ENCODE results near the gene C6orf52.
"Not testable (repeated sequence)": the region's sequence is repeated elsewhere in the genome, so short reads cannot be mapped to it uniquely, and the experiment has no call there.

Gene C6orf52

GRCh38 chr6:10694302-10695085 is at the start of gene C6orf52, which contains the start of gene PAK1IP1:
TSS of gene C6orf52 (minus strand) at chr6:10694616. CDS start at chr6:10687550, 7,066 bp downstream.
TSS of gene PAK1IP1 (plus strand) at chr6:10694972. CDS start at chr6:10694986, 14 bp downstream.
- Mint-ChIP-seq H3K27ac (peak within 1 kb of the TSS; percentile 100), H3K9me3 (no peaks in the 10 kb centered on the region), H3K36me3 (ENCODE audit: low read depth) (peaks cover 45% of the 10 kb centered on the region), H3K4me3 (peak within 1 kb of the TSS; percentile 92), H3K27me3 (no peaks in the 10 kb centered on the region), H3K4me1 (ENCODE audit: low read depth) (peaks cover 58% of the 10 kb centered on the region)

DNA sequence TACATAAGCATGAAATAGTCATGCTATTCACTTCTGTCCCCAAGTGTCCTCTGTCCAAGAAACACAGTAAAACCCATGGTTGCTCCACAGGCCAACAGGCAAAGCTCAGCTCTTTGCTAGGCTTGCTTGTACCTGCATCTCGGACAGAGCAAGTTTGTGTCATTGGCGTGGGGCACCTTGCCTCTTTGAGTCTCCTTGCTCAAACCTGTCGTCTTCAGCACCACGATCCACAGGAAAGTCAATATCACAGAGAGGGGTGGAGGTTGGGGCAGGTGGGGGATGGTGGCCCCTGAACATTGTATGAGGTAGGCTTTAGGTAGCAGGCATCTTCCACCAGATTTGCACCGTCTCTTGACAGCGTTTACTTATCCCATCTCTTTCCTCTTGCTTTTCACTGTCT is 49.1 kb upstream of the C6orf52 start:
- peaks cover 7% of the 10 kb centered on the region for H3K36me3 Mint-ChIP-seq (ENCODE audit: low read depth)
- no peak overlapping the region for H3K27ac Mint-ChIP-seq
- H3K4me3 Mint-ChIP-seq, result no peak overlapping the region
- no peaks in the 10 kb centered on the region for H3K9me3 Mint-ChIP-seq
- H3K27me3 Mint-ChIP-seq, result no peaks in the 10 kb centered on the region
- H3K4me1 Mint-ChIP-seq (ENCODE audit: low read depth), result peaks cover 8% of the 10 kb centered on the region

- Mint-ChIP-seq H3K36me3 (ENCODE audit: low read depth) (peaks cover 11% of the 10 kb centered on the region), H3K27me3 (no peaks in the 10 kb centered on the region), H3K4me3 (no peak overlapping the region), H3K27ac (no peak overlapping the region), H3K4me1 (ENCODE audit: low read depth) (peaks cover 7% of the 10 kb centered on the region), H3K9me3 (no peaks in the 10 kb centered on the region)
Observed at GRCh38 chr6:10742251-10742650, 47.8 kb upstream of the C6orf52 start.

GRCh38 chr6:10741643-10742042 is 47.2 kb upstream of the C6orf52 start:
- not testable (repeated sequence) for H3K9me3 Mint-ChIP-seq; H3K27me3 Mint-ChIP-seq; H3K27ac Mint-ChIP-seq; H3K4me1 Mint-ChIP-seq (ENCODE audit: low read depth); H3K4me3 Mint-ChIP-seq
- peaks cover 11% of the 10 kb centered on the region for H3K36me3 Mint-ChIP-seq (ENCODE audit: low read depth)

- Mint-ChIP-seq H3K4me1 (ENCODE audit: low read depth) (no peaks in the 10 kb centered on the region), H3K4me3 (no peak overlapping the region), H3K36me3 (ENCODE audit: low read depth) (peaks cover 6% of the 10 kb centered on the region), H3K9me3 (no peaks in the 10 kb centered on the region), H3K27me3 (no peaks in the 10 kb centered on the region), H3K27ac (no peak overlapping the region)
Observed at GRCh38 chr6:10740061-10740460, 45.6 kb upstream of the C6orf52 start.

- no peaks in the 10 kb centered on the region for H3K4me1 Mint-ChIP-seq (ENCODE audit: low read depth)
- H3K36me3 Mint-ChIP-seq (ENCODE audit: low read depth), result peaks cover 14% of the 10 kb centered on the region
- no peaks in the 10 kb centered on the region for H3K9me3 Mint-ChIP-seq
- H3K27me3 Mint-ChIP-seq, result no peaks in the 10 kb centered on the region
- no peak overlapping the region for H3K27ac Mint-ChIP-seq
- no peak overlapping the region for H3K4me3 Mint-ChIP-seq
Observed at GRCh38 chr6:10736731-10737130, 42.3 kb upstream of the C6orf52 start.

GRCh38 chr6:10733863-10734262 is 39.4 kb upstream of the C6orf52 start:
- Mint-ChIP-seq H3K36me3 (ENCODE audit: low read depth) (peaks cover 22% of the 10 kb centered on the region), H3K9me3 (no peaks in the 10 kb centered on the region), H3K27ac (no peak overlapping the region)

GRCh38 chr6:10733151-10733715 is 38.8 kb upstream of the C6orf52 start:
- H3K4me1 Mint-ChIP-seq (ENCODE audit: low read depth), result no peaks in the 10 kb centered on the region
- H3K36me3 Mint-ChIP-seq (ENCODE audit: low read depth), result peaks cover 19% of the 10 kb centered on the region
- H3K4me3 Mint-ChIP-seq, result no peak overlapping the region
- H3K27me3 Mint-ChIP-seq, result no peaks in the 10 kb centered on the region
- no peak overlapping the region for H3K27ac Mint-ChIP-seq
- no peaks in the 10 kb centered on the region for H3K9me3 Mint-ChIP-seq

More at GRCh38 chr6:10733863-10734262, 39.4 kb upstream of the C6orf52 start:
- Mint-ChIP-seq H3K27me3 (no peaks in the 10 kb centered on the region), H3K4me1 (ENCODE audit: low read depth) (no peaks in the 10 kb centered on the region), H3K4me3 (no peak overlapping the region)

GRCh38 chr6:10730254-10730653 is 35.8 kb upstream of the C6orf52 start:
- no peak overlapping the region for H3K27ac Mint-ChIP-seq
- H3K4me1 Mint-ChIP-seq (ENCODE audit: low read depth), result peaks cover 17% of the 10 kb centered on the region
- no peak overlapping the region for H3K4me3 Mint-ChIP-seq
- no peaks in the 10 kb centered on the region for H3K9me3 Mint-ChIP-seq
- peaks cover 34% of the 10 kb centered on the region for H3K36me3 Mint-ChIP-seq (ENCODE audit: low read depth)
- H3K27me3 Mint-ChIP-seq, result no peaks in the 10 kb centered on the region

- Mint-ChIP-seq H3K27me3 (no peaks in the 10 kb centered on the region), H3K4me1 (ENCODE audit: low read depth) (peaks cover 50% of the 10 kb centered on the region), H3K36me3 (ENCODE audit: low read depth) (peaks cover 27% of the 10 kb centered on the region), H3K9me3 (no peaks in the 10 kb centered on the region), H3K4me3 (no peak overlapping the region), H3K27ac (no peak overlapping the region)
Observed at GRCh38 chr6:10725716-10726115, 31.3 kb upstream of the C6orf52 start.

DNA sequence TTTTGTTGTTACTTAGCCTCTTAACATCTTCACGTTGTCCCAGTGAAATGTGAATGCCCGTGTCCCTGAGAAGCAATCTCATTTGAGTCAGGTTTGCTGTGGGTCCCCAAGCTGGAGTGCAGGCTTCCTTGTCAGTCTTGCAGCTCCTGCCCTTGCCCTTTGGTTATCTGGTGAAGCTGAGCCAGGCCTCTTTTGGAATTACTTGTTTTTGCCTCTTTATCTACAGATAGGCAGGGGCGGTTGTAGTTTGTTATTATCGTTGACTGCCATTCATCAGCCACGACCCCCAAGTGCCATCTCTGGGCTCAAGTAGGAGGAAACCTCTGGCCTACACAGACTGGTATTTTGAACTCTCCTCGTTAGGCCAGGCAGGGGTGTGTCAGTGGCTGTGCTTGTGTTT is 30.6 kb upstream of the C6orf52 start:
- Mint-ChIP-seq H3K9me3 (no peaks in the 10 kb centered on the region), H3K4me3 (no peak overlapping the region), H3K36me3 (ENCODE audit: low read depth) (peaks cover 20% of the 10 kb centered on the region), H3K27me3 (no peaks in the 10 kb centered on the region), H3K4me1 (ENCODE audit: low read depth) (peaks cover 50% of the 10 kb centered on the region), H3K27ac (no peak overlapping the region)

- H3K27ac Mint-ChIP-seq, result peak overlapping the region; percentile 87
- no peaks in the 10 kb centered on the region for H3K27me3 Mint-ChIP-seq
- no peaks in the 10 kb centered on the region for H3K9me3 Mint-ChIP-seq
- peaks cover 19% of the 10 kb centered on the region for H3K36me3 Mint-ChIP-seq (ENCODE audit: low read depth)
- H3K4me1 Mint-ChIP-seq (ENCODE audit: low read depth), result peaks cover 58% of the 10 kb centered on the region
- peak overlapping the region; percentile 93 for H3K4me3 Mint-ChIP-seq
Observed at GRCh38 chr6:10723567-10723881, 29.1 kb upstream of the C6orf52 start.

GRCh38 chr6:10722820-10723566 is 28.6 kb upstream of the C6orf52 start, which contains the start of gene TMEM14C:
TSS of gene TMEM14C (plus strand) at chr6:10723070. CDS start at chr6:10724614, 1,544 bp downstream.
- H3K36me3 Mint-ChIP-seq (ENCODE audit: low read depth), result peaks cover 15% of the 10 kb centered on the region
- H3K4me3 Mint-ChIP-seq, result peak within 1 kb of the TSS; percentile 93
- peaks cover 57% of the 10 kb centered on the region for H3K4me1 Mint-ChIP-seq (ENCODE audit: low read depth)
- H3K27me3 Mint-ChIP-seq, result no peaks in the 10 kb centered on the region
- H3K9me3 Mint-ChIP-seq, result no peaks in the 10 kb centered on the region
- H3K27ac Mint-ChIP-seq, result peak within 1 kb of the TSS; percentile 87

- H3K36me3 Mint-ChIP-seq (ENCODE audit: low read depth), result peaks cover 12% of the 10 kb centered on the region
- no peaks in the 10 kb centered on the region for H3K27me3 Mint-ChIP-seq
- H3K9me3 Mint-ChIP-seq, result no peaks in the 10 kb centered on the region
- peak overlapping the region; percentile 93 for H3K4me3 Mint-ChIP-seq
- peaks cover 54% of the 10 kb centered on the region for H3K4me1 Mint-ChIP-seq (ENCODE audit: low read depth)
- peak overlapping the region; percentile 87 for H3K27ac Mint-ChIP-seq
Observed at GRCh38 chr6:10722570-10722819, 28.1 kb upstream of the C6orf52 start.

DNA sequence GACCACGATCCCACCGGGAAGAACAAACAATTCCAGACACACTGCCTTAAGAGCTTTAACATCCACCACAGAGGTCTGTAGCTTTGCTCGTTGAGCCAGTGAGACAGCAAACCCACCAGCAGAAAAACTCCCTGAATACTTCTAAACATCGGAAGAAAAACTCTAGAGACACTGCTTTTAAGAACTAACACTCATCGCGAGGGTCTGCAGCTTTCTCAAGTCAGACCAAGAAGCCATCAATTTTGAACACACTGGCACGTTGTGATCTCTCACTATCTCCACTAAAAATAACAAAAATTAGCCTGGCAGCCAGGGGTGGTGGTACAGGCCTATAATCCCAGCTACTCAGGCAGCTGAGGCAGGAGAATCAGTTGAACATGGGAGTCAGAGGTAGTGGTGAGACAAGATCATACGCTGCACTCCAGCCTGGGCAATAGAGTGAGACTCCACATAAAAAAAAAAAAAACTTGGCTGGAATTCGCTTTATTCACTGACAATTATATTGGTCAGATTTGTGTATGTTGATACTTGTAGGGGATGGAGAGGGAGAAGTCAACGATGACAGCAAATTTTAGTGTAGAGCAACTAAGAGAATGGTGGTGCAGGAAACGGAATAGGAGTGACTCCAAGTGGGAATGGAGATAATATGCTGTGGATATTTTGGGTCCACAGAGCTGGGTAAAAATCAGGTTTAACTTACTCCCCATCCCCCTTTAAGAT is 27.6 kb upstream of the C6orf52 start:
- peak overlapping the region; percentile 93 for H3K4me3 Mint-ChIP-seq
- peak overlapping the region; percentile 87 for H3K27ac Mint-ChIP-seq
- peaks cover 52% of the 10 kb centered on the region for H3K4me1 Mint-ChIP-seq (ENCODE audit: low read depth)
- no peaks in the 10 kb centered on the region for H3K27me3 Mint-ChIP-seq
- H3K36me3 Mint-ChIP-seq (ENCODE audit: low read depth), result peaks cover 10% of the 10 kb centered on the region
- H3K9me3 Mint-ChIP-seq, result no peaks in the 10 kb centered on the region
